RWPE1 (cell line): ENCODE measurements around the gene RERE.
"Not testable (repeated sequence)": the region's sequence is repeated elsewhere in the genome, so short reads cannot be mapped to it uniquely, and the experiment has no call there.

Experiments used
- CTCF ChIA-PET: fragments of 350-600 bp; sonication (Branson Sonifier 250); formaldehyde crosslinking; extraction: SDS; loops from one replicate; lab custom pipeline; 2021; lab: Yijun Ruan, JAX
- POLR2A ChIA-PET: fragments of 400-600 bp; formaldehyde crosslinking; extraction: SDS; loops from one replicate; lab custom pipeline; 2020; ENCODE audit warnings: antibody characterized with exemption; ENCODE audit not compliant: low non-redundant PET; lab: Yijun Ruan, JAX
- DNase-seq: peaks from one replicate; pipeline ENCODE4 v3.0.0; 2012; ENCODE audit warnings: low spot score
- H3K27ac ChIP-seq: fragments of 450-650 bp; 2 replicates; pipeline ENCODE4 v1.5.1; 2017
- CTCF ChIP-seq: fragments of 450-650 bp; conservative IDR thresholded peaks from 2 replicates; pipeline ENCODE4 v1.5.1; 2017; ENCODE audit warnings: low read depth, mild to moderate bottlenecking

Gene RERE

GRCh38 chr1:8731162-8731561 lies 86.3 kb downstream of the RERE start:
- no peak for TF ChIP-seq CTCF
- no peak for DNase-seq
- CTCF ChIA-PET: no interaction called here
- POLR2A ChIA-PET: no interaction called here
- H3K27ac ChIP-seq: no peak overlapping the region

- no peak overlapping the region for H3K27ac ChIP-seq
- POLR2A ChIA-PET: interaction anchor here (0.6 kb wide), 1 partner anchor 89 kb away, joined by 6 read pairs; the partner anchor contains the start of gene RERE
- CTCF ChIA-PET: interaction anchor here (0.6 kb wide), 2 partner anchors 18 to 49 kb away, joined by 3 read pairs; no protein-coding TSS in a partner anchor
- no peak for DNase-seq
- no peak for TF ChIP-seq CTCF
These were observed 89.0 kb downstream of the RERE start for GRCh38 chr1:8728464-8728863.

GRCh38 chr1:8727809-8728213 lies 89.6 kb downstream of the RERE start:
- DNase-seq: no peak
- ChIA-PET POLR2A (interaction anchor here (0.6 kb wide), 1 partner anchor 90 kb away, joined by 6 read pairs; the partner anchor contains the start of gene RERE), CTCF (interaction anchor here (0.6 to 2.1 kb wide), 2 partner anchors 49 to 121 kb away, joined by 3 to 8 read pairs; no protein-coding TSS in a partner anchor)
- H3K27ac ChIP-seq: peak overlapping the region; percentile 67; the same call in 1 of the 2 replicates
- TF ChIP-seq CTCF: no peak

- DNase-seq, POLR2A ChIA-PET: not testable (repeated sequence)
- CTCF ChIA-PET: interaction anchor here (0.6 to 2.1 kb wide), 9 partner anchors 11 to 461 kb away, joined by 3 to 8 read pairs (median 4); no protein-coding TSS in a partner anchor
- peak overlapping the region; percentile 67 for H3K27ac ChIP-seq
These were observed 90.1 kb downstream of the RERE start for GRCh38 chr1:8727316-8727715.

GRCh38 chr1:8726801-8727186 lies 90.6 kb downstream of the RERE start:
- TF ChIP-seq CTCF: 0 out of 2 replicates have a peak, but pooled peaks have one; percentile 27
- POLR2A ChIA-PET, DNase-seq: not testable (repeated sequence)
- CTCF ChIA-PET: interaction anchor here (0.5 to 2.1 kb wide), 18 partner anchors 11 to 756 kb away, joined by 3 to 8 read pairs (median 4); no protein-coding TSS in a partner anchor
- H3K27ac ChIP-seq: peak overlapping the region; percentile 67

- no peak overlapping the region for H3K27ac ChIP-seq
- ChIA-PET CTCF (interaction anchor here (0.6 to 0.7 kb wide), 2 partner anchors 130 to 154 kb away, joined by 3 read pairs; no protein-coding TSS in a partner anchor), POLR2A (no interaction called here)
- no peak for DNase-seq
- no peak for TF ChIP-seq CTCF
These were observed 94.4 kb downstream of the RERE start for GRCh38 chr1:8723010-8723409.

- no peak overlapping the region for H3K27ac ChIP-seq
- ChIA-PET POLR2A (interaction anchor here (0.7 kb wide), 1 partner anchor 113 kb away, joined by 7 read pairs; no protein-coding TSS in a partner anchor), CTCF (interaction anchor here (0.7 kb wide), 1 partner anchor 154 kb away, joined by 3 read pairs; no protein-coding TSS in a partner anchor)
- no peak for DNase-seq
- TF ChIP-seq CTCF: no peak
These were observed 95.1 kb downstream of the RERE start for GRCh38 chr1:8722366-8722765.
